Fibroblast of skin of right quadriceps (primary cell): Measurements from ENCODE around the gene KANK2.
"Not testable (repeated sequence)": the region's sequence is repeated elsewhere in the genome, so short reads cannot be mapped to it uniquely, and the experiment has no call there.

ENCODE experiments used
- DNase-seq: peaks from one replicate; pipeline ENCODE4 v3.0.0-alpha.2; 2013

KANK2 gene

GRCh38 chr19:11169896-11170678 is 27.3 kb downstream of the KANK2 start:
- DNase-seq = no peak

GRCh38 chr19:11168568-11168967 is 28.8 kb downstream of the KANK2 start:
- peak; percentile 85 for DNase-seq

- DNase-seq = no peak
Measured at GRCh38 chr19:11166281-11167142, 30.8 kb downstream of the KANK2 start.

- no peak for DNase-seq
Measured at GRCh38 chr19:11165486-11166030, 31.8 kb downstream of the KANK2 start.

- DNase-seq = peak; percentile 73
Measured at GRCh38 chr19:11164879-11165406, 32.4 kb downstream of the KANK2 start.

GRCh38 chr19:11164296-11164695 is 33.0 kb downstream of the KANK2 start:
- DNase-seq = no peak

- not testable (repeated sequence) for DNase-seq
Measured at GRCh38 chr19:11160440-11160768, 36.9 kb downstream of the KANK2 start.

- DNase-seq = no peak
Measured at GRCh38 chr19:11159598-11160439, 37.5 kb downstream of the KANK2 start.

GRCh38 chr19:11155373-11156120 is 41.8 kb downstream of the KANK2 start, which contains the start of gene SPC24:
TSS of gene SPC24 (minus strand) at chr19:11155782. CDS start at chr19:11155776, 6 bp downstream.
- peak; percentile 99 for DNase-seq

- no peak for DNase-seq
Measured at GRCh38 chr19:11154683-11155047, 42.7 kb downstream of the KANK2 start.

GRCh38 chr19:11152318-11153062 is 44.9 kb downstream of the KANK2 start:
- no peak for DNase-seq

- no peak for DNase-seq
Measured at GRCh38 chr19:11151181-11151580, 46.2 kb downstream of the KANK2 start.

- DNase-seq = no peak
Measured at GRCh38 chr19:11148001-11148400, 49.3 kb downstream of the KANK2 start.

GRCh38 chr19:11145536-11145924 is 51.8 kb downstream of the KANK2 start:
- DNase-seq = no peak

- peak; percentile 94 for DNase-seq
Measured at GRCh38 chr19:11142528-11143171, 54.7 kb downstream of the KANK2 start.

GRCh38 chr19:11141937-11142527 is 55.3 kb downstream of the KANK2 start:
- no peak for DNase-seq

- DNase-seq = no peak
Measured at GRCh38 chr19:11140896-11141295, 56.4 kb downstream of the KANK2 start.

- DNase-seq = not testable (repeated sequence)
Measured at GRCh38 chr19:11140023-11140538, 57.3 kb downstream of the KANK2 start.

- DNase-seq = peak; percentile 81
Measured at GRCh38 chr19:11138601-11139300, 58.6 kb downstream of the KANK2 start.
